Breast epithelium (tissue), 4 donors: ENCODE data around the gene DTX4. TPM values are rescaled to one million over a fixed set of nuclear protein-coding genes. Genes with fewer than 3 reads are reported as not detected.
A peak's percentile ranks its signal among the peaks of the same experiment; 100 is the strongest.

ENCODE experiments used
- DNase-seq, 2 donors: peaks; one replicate each; pipeline ENCODE4 v3.0.0-alpha.2; 2019; ENCODE audit warnings: low spot score in 2 of 2
- H3K27ac ChIP-seq, 2 donors: fragments of 200-600 bp; sonication (generic) in 1 of 2; one replicate each; pipeline ENCODE4 v1.5.1; 2016 to 2019; ENCODE audit warnings: mild to moderate bottlenecking in 1 of 2
- H3K27me3 ChIP-seq, 2 donors: fragments of 200-600 bp; sonication (generic) in 1 of 2; one replicate each; pipeline versions ENCODE4 v1.5.1 to v1.6.0; 2017 to 2019; ENCODE audit warnings: control low read depth in 1 of 2, mild to moderate bottlenecking in 1 of 2
- H3K36me3 ChIP-seq: fragments of 200-600 bp; one replicate; pipeline ENCODE4 v1.5.1; 2019
- H3K4me1 ChIP-seq, 2 donors: fragments of 200-600 bp; sonication (generic); one replicate each; pipeline ENCODE4 v1.5.1; 2016 to 2019; ENCODE audit warnings: control low read depth in 1 of 2
- H3K4me3 ChIP-seq, 3 donors: fragments of 200-600 bp; sonication (generic); 1 replicate in 2 of 3; 2 replicates in 1 of 3; pipeline ENCODE4 v1.5.1; 2016 to 2019; ENCODE audit warnings: mild to moderate bottlenecking in 3 of 3, moderate library complexity in 2 of 3
- H3K9me3 ChIP-seq, 2 donors: fragments of 200-600 bp; sonication (generic) in 1 of 2; one replicate each; pipeline ENCODE4 v1.5.1; 2016 to 2019; ENCODE audit warnings: control low read depth in 1 of 2
- POLR2A ChIP-seq: fragments of 450-650 bp; IDR thresholded peaks from one replicate; pipeline ENCODE4 v1.6.1; 2016; ENCODE audit warnings: antibody characterized with exemption, mild to moderate bottlenecking, moderate library complexity
- POLR2AphosphoS5 ChIP-seq, 3 donors: sonication (generic); formaldehyde crosslinking; IDR thresholded peaks; one replicate each; pipeline ENCODE4 v1.6.1; 2017; ENCODE audit warnings: antibody characterized with exemption in 3 of 3
- intact Hi-C: fragments of 100-400 bp; cut with DNase I; formaldehyde crosslinking; loops from one replicate; pipeline ENCODE4 v1.15.1; 2023; ENCODE audit warnings: low total_unique reads
- total RNA-seq, 3 donors: library from RNA; depleted of rRNA; stranded (reverse); fragments of >200 nt; gene quantifications; one replicate each; pipeline ENCODE4 v1.1.0, GENCODE V29; 2016
- TF ChIP-seq, protein P1 (sequence below), 3 donors: fragments of 450-650 bp; IDR thresholded peaks; one replicate each; pipeline ENCODE4 v1.5.1; 2016 to 2017; ENCODE audit warnings: antibody characterized with exemption in 3 of 3, mild to moderate bottlenecking in 3 of 3, moderate library complexity in 3 of 3

DTX4 gene
- total RNA-seq, 3 donors from 2014 or later = 7.5 to 22.9 (median 10.8) TPM

DNA sequence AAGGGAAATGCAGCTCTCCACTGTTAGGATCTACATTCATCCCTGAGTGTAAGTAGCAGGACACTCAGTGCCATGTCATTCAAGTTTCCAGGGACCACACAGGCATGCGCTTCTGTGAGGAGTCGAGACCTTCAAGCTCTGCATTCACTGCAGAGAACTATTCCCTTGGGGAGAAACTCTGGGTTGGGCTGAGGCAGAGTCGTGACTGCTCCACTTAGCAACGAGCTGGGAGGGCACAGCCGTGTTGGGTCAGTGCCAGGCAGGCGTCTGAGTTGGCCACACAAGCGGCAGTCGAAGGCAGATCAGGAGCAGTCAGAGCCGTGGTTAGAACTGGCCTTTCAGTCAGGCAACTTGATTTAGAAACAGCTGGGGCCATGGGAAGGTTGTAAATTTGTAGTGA is 26.1 kb downstream of the DTX4 start:
- DNase-seq = no peak
- Histone ChIP-seq H3K27me3 (no peaks in the 10 kb centered on the region), H3K4me3 (no peak overlapping the region), H3K27ac (no peak overlapping the region), H3K36me3 (no peaks in the 10 kb centered on the region), H3K4me1 (no peaks in the 10 kb centered on the region), H3K9me3 (no peaks in the 10 kb centered on the region)
- intact Hi-C loops = no loop called here
- TF ChIP-seq POLR2A (no peak), POLR2AphosphoS5 (IDR thresholded peaks at IDR 0.05) (no peak)
- TF ChIP-seq, protein P1, sequence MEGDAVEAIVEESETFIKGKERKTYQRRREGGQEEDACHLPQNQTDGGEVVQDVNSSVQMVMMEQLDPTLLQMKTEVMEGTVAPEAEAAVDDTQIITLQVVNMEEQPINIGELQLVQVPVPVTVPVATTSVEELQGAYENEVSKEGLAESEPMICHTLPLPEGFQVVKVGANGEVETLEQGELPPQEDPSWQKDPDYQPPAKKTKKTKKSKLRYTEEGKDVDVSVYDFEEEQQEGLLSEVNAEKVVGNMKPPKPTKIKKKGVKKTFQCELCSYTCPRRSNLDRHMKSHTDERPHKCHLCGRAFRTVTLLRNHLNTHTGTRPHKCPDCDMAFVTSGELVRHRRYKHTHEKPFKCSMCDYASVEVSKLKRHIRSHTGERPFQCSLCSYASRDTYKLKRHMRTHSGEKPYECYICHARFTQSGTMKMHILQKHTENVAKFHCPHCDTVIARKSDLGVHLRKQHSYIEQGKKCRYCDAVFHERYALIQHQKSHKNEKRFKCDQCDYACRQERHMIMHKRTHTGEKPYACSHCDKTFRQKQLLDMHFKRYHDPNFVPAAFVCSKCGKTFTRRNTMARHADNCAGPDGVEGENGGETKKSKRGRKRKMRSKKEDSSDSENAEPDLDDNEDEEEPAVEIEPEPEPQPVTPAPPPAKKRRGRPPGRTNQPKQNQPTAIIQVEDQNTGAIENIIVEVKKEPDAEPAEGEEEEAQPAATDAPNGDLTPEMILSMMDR (IDR thresholded peaks at IDR 0.05) = no peak

DNA sequence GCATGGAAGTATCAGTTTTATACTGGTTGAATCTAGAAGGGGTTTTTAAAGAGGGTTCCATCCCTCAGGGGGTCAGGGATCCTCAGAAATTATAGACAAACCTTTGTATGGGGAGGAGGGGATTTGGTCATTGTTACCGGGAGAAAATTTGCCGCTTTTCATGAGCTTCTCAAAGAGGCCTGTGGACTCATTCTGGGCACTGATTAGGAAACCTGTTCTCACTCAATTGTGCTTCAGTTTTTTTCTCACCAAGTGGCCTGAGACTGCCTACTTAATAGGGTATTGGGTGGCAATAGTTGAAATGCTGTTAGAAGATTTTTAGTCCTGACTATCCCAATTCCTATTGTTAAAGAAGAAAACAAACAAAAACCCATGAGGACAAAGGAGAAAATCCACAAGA is 26.8 kb downstream of the DTX4 start:
- Histone ChIP-seq H3K9me3 (no peaks in the 10 kb centered on the region), H3K36me3 (no peaks in the 10 kb centered on the region), H3K27ac (no peak overlapping the region), H3K4me1 (no peaks in the 10 kb centered on the region), H3K27me3 (no peaks in the 10 kb centered on the region), H3K4me3 (no peak overlapping the region)
- intact Hi-C loops = no loop called here
- no peak for DNase-seq
- TF ChIP-seq POLR2A = no peak
- TF ChIP-seq, protein P1 (IDR thresholded peaks at IDR 0.05) = no peak
- TF ChIP-seq POLR2AphosphoS5 (IDR thresholded peaks at IDR 0.05) = no peak

DNA sequence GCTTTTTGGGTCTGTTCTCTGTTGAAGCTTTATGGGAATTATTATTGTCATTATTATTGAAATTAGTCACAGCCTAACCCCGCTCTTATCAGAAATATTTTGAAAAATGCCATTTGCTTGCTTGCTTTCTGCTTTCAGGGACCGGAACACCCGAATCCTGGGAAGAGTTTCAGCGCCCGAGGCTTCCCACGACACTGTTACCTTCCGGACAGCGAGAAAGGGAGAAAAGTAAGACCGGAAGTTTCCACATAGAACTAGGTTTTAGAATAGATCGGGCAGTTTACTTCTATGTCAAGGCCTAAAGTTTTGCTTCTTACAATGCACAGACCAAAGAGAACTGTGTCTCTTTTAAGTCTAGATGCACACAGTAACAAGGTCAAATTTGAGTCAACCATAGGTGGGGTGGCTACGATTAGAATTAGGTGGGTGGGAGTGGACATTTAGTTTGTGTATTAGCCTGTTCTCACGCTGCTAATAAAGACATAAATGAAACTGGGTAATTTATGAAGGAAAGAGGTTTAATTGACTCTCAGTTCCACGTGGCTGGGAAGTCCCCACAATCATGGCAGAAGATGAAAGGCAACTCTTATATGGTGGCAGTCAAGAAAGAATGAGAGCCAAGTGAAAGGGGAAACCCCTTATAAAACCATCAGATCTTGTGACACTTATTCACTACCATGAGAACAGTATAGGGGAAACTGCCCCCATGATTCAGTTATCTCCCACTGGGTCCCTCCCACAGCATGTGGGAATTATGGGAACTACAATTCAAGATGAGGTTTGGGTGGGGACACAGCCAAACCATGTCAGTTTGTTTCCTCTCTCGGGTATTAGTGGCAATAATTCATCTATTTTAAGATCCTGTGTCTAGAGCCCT is 27.9 kb downstream of the DTX4 start:
- Histone ChIP-seq H3K36me3 (no peaks in the 10 kb centered on the region), H3K4me1 (no peaks in the 10 kb centered on the region), H3K27me3 (no peaks in the 10 kb centered on the region), H3K27ac (no peak overlapping the region), H3K4me3 (no peak overlapping the region), H3K9me3 (no peaks in the 10 kb centered on the region)
- DNase-seq = no peak
- TF ChIP-seq POLR2AphosphoS5 (IDR thresholded peaks at IDR 0.05) (no peak), POLR2A (no peak)
- TF ChIP-seq, protein P1 (IDR thresholded peaks at IDR 0.05) = no peak
- intact Hi-C loops = no loop called here

DNA sequence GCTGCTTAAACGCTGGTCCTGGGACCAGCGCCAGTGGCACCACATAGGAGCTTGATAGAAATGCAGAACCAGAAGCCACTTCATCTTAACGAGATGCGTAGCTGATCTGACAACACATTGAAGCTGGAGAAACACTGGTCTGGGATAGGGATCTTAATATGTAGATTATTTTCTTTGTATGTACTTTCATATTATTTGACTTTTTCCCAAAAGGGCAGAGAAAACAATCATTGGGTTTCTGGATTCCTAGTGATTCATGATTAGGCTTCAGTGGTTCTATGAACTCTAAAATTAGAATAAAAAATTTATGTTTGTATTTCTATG is 28.5 kb downstream of the DTX4 start:
- Histone ChIP-seq H3K36me3 (peaks cover 4% of the 10 kb centered on the region), H3K4me1 (no peaks in the 10 kb centered on the region), H3K4me3 (no peak overlapping the region), H3K27me3 (no peaks in the 10 kb centered on the region), H3K27ac (no peak overlapping the region), H3K9me3 (no peaks in the 10 kb centered on the region)
- DNase-seq = no peak
- intact Hi-C loops = no loop called here
- no peak for TF ChIP-seq POLR2A
- no peak for TF ChIP-seq POLR2AphosphoS5 (IDR thresholded peaks at IDR 0.05)
- TF ChIP-seq, protein P1 (IDR thresholded peaks at IDR 0.05) = no peak

DNA sequence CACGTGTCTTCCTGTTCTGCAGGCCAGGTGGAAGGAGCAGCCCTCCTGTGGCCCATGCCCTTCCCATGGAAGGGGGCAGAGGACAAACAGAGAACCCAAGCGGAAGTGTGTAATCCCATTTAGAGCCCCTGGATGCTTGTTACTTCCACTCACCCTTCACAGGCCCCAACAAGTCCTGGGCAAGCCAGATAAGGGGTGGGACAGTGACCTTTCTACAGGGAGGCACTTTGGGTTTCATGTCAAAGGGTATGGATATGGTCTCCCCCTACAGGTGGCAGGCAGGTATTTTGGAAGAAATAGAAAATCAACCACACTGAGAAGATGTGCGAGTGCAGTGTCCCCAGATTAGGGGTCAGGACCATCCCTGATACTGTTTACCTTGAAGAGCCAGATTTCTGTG is 29.4 kb downstream of the DTX4 start:
- Histone ChIP-seq H3K27me3 (no peaks in the 10 kb centered on the region), H3K27ac (no peak overlapping the region), H3K9me3 (no peaks in the 10 kb centered on the region), H3K4me1 (no peaks in the 10 kb centered on the region), H3K36me3 (peaks cover 5% of the 10 kb centered on the region), H3K4me3 (no peak overlapping the region)
- intact Hi-C loops = no loop called here
- DNase-seq = no peak
- no peak for TF ChIP-seq POLR2AphosphoS5 (IDR thresholded peaks at IDR 0.05)
- TF ChIP-seq, protein P1 (IDR thresholded peaks at IDR 0.05) = peak in 1 of 3 donors; percentile 23
